IPS DF 6.9 (cell line): ENCODE results near the gene HIPK2.
"Not testable (repeated sequence)": the region's sequence is repeated elsewhere in the genome, so short reads cannot be mapped to it uniquely, and the experiment has no call there.

Source experiments
- DNase-seq: peaks from one replicate; pipeline ENCODE4 v3.0.0-alpha.2; 2013; ENCODE audit warnings: low read depth, low spot score
- H3K27ac ChIP-seq: one replicate; pipeline ENCODE4 v1.5.1; 2013; ENCODE audit warnings: low read length, control low read depth
- H3K27me3 ChIP-seq: 2 replicates; pipeline ENCODE4 v1.6.1; 2013; ENCODE audit warnings: mild to moderate bottlenecking, low read length; ENCODE audit not compliant: control insufficient read depth, insufficient read depth
- H3K36me3 ChIP-seq: 2 replicates; pipeline ENCODE4 v1.6.1; 2013; ENCODE audit warnings: low read length; ENCODE audit not compliant: control insufficient read depth, insufficient read depth
- H3K4me1 ChIP-seq: 2 replicates; pipeline ENCODE4 v1.6.1; 2013; ENCODE audit warnings: low read length; ENCODE audit not compliant: control insufficient read depth, insufficient read depth
- H3K4me3 ChIP-seq: 2 replicates; pipeline ENCODE4 v1.5.1; 2013; ENCODE audit warnings: mild to moderate bottlenecking, low read length
- H3K9me3 ChIP-seq: 2 replicates; pipeline ENCODE4 v1.6.1; 2013; ENCODE audit warnings: low read length, inconsistent platforms; ENCODE audit not compliant: control insufficient read depth, insufficient read depth
- WGBS: extraction: QIAGEN DNeasy Blood & Tissue Kit; methylation state at CpG from one replicate; pipeline ENCODE4 v1.1.7; 2013; ENCODE audit warnings: mixed read lengths, missing lambda C conversion rate; ENCODE audit not compliant: insufficient read length, insufficient coverage; 5-methylcytosine and 5-hydroxymethylcytosine counted together

Gene HIPK2

DNA sequence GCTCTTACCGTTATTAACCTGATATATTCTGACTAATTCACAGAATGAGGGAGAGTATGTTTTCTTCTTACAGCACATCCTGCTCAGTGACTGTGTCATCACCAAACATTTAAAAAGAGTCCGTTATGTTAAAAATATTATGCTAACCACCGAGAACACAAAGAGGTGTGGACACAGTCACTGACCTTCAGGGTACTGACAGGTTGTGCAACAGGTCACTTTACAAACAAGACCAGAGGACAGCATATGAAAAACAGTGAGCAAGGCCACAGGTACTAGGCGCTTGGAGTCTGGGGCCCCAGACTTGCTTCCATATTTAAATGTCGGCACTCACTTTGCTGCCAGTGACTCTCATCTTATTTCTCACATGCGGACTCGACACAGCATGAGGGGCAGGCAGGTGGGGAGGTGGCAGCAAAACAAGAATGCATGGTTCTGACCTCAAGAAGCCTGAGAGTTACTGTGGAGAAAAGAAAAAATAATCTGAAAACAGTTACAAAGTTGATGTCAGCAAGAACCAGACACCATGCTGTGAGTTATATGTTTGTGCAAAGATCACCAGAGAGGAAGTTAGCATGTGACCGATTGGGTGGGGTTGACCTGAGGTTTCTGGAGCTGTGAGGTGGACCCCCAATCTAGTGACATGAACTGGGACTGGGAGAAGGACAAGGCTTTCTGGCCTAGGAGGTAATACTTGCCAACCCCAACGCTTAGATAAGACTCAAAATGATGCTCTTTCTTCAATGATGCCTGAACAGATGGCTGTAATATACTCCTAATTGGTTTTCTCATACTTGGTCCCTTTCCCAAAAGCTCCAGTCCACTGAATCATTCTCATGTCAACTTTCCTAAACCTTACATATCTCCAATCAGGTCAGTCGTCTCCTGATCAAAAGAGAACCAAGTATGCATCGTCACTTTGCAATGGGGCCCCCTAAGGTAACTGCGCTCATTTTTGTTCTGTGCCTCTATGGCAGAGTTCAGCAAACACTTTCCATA, 102.4 kb downstream of the HIPK2 start:
- H3K27ac ChIP-seq: no peak overlapping the region
- DNase-seq: no peak
- no CpG with 5 or more reads among the region's 12 CpGs for WGBS
- H3K9me3 ChIP-seq: no peaks in the 10 kb centered on the region
- no peak overlapping the region for H3K4me3 ChIP-seq
- H3K27me3 ChIP-seq: no peaks in the 10 kb centered on the region
- peaks cover 5% of the 10 kb centered on the region; the same call in 1 of the 2 replicates for H3K4me1 ChIP-seq
- H3K36me3 ChIP-seq: no peaks in the 10 kb centered on the region

DNA sequence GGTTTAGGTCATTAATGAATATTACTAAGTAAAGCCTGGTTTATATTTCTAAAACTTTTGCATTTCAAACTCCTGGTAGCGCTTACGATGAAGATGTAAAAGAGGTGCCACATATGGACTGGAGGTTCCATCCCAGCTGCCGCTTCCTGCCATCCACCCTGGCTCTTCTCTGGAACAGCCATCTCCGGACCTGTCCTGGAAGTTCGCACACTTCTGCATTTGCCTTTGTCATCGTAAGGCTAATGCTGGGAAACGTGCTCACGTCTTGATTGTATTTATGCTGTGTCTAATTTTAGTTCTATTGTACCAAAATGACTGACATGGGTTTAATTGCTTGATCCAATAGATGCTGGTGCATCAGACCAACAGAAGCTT, 103.1 kb downstream of the HIPK2 start:
- no CpG with 5 or more reads among the region's 8 CpGs for WGBS
- no peak for DNase-seq
- Histone ChIP-seq H3K27me3 (no peaks in the 10 kb centered on the region), H3K4me1 (0 out of 2 replicates have a peak, but pooled peaks cover 2% of the 10 kb centered on the region), H3K9me3 (no peaks in the 10 kb centered on the region), H3K27ac (no peak overlapping the region), H3K36me3 (no peaks in the 10 kb centered on the region), H3K4me3 (no peak overlapping the region)

DNA sequence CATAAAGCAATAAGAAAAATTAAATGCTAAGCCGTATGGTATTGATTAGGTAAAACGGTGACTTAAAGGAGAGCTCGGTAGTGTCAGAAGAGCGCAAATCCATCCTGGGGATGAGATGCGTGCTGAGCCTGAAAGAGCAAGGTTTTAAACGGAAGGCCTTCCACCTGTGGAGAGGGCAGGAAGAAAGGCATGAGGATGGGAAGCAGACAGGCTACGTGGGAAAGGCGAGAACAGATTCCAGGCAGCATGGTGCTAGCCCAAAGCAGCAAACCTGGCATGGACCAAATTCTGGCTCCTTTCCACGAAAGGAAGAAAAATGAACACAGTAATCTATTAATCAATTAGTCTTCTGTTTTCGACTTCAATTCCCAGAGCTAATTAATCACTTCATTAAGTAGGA, 103.5 kb downstream of the HIPK2 start:
- no CpG with 5 or more reads among the region's 10 CpGs for WGBS

DNA sequence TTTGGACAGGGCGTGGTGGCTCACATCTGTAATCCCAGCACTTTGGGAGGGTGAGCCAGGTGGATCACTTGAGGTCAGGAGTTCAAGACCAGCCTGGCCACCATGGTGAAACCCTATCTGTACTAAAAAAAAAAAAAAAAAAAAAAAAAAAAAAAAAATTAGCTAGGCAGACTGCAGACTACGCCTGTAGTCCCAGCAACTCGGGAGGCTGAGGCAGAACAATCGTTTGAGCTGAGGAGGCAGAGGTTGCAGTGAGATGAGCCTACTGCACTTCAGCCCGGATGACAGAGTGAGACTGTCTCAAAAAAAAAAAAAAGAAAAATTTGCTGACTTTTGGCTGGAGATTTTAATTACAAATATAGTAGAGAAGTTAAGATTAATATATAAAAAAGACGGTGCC, 104.0 kb downstream of the HIPK2 start:
- WGBS: no CpG with 5 or more reads among the region's 6 CpGs
- Histone ChIP-seq H3K27ac (no peak overlapping the region), H3K27me3 (no peaks in the 10 kb centered on the region), H3K4me1 (0 out of 2 replicates have a peak, but pooled peaks cover 2% of the 10 kb centered on the region), H3K36me3 (no peaks in the 10 kb centered on the region), H3K4me3 (no peak overlapping the region), H3K9me3 (no peaks in the 10 kb centered on the region)
- DNase-seq: no peak

More for the DNA sequence above, 103.5 kb downstream of the HIPK2 start:
- Histone ChIP-seq H3K27ac (no peak overlapping the region), H3K27me3 (no peaks in the 10 kb centered on the region), H3K36me3 (no peaks in the 10 kb centered on the region), H3K4me3 (no peak overlapping the region), H3K4me1 (0 out of 2 replicates have a peak, but pooled peaks cover 2% of the 10 kb centered on the region), H3K9me3 (no peaks in the 10 kb centered on the region)
- DNase-seq: no peak

DNA sequence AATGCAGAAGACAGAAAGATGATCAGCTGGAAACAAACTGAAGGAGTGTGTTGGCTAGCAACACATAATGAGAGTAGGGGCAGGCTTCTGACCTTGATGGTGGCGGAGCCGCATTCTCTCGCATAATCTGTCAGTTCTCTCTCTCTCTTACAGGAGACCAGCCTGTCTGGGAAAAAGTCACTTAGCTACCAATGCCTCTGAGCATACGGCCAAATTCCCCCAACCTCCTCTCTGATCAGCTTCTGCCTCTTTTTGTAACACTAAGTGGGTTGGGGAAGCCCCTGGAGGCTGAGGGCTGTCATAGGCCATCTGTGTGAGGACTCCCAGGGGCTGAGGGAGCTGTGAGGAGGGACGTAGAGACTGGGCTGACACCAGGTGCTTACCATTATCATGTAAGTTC, 104.6 kb downstream of the HIPK2 start:
- Histone ChIP-seq H3K36me3 (no peaks in the 10 kb centered on the region), H3K4me1 (0 out of 2 replicates have a peak, but pooled peaks cover 2% of the 10 kb centered on the region), H3K27me3 (no peaks in the 10 kb centered on the region), H3K4me3 (no peak overlapping the region), H3K27ac (no peak overlapping the region), H3K9me3 (no peaks in the 10 kb centered on the region)
- WGBS: no CpG with 5 or more reads among the region's 5 CpGs
- no peak for DNase-seq

DNA sequence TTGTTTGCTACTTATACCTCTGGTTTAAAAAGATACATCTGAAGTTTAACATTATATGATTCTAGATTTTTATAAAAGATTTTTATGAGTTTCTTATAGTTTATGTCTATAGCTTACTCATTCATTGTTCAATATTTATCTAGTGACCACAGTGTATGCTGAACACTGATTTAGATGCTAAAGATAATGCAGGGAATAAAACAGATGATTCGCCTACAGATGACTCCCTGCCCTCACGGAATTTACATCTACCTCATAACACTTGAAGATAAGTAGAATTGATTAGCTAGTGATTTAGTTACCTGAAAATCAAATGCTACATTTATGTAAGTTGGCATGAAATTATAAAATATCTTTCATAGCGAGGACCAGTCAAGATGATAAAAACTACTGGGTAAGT, 105.8 kb downstream of the HIPK2 start:
- no peaks in the 10 kb centered on the region for H3K27me3 ChIP-seq
- H3K36me3 ChIP-seq: no peaks in the 10 kb centered on the region
- H3K4me1 ChIP-seq: 0 out of 2 replicates have a peak, but pooled peaks cover 2% of the 10 kb centered on the region
- H3K27ac ChIP-seq: no peak overlapping the region
- no peak for DNase-seq
- H3K9me3 ChIP-seq: no peaks in the 10 kb centered on the region
- no peak overlapping the region for H3K4me3 ChIP-seq
- WGBS: no CpG with 5 or more reads among the region's 3 CpGs

DNA sequence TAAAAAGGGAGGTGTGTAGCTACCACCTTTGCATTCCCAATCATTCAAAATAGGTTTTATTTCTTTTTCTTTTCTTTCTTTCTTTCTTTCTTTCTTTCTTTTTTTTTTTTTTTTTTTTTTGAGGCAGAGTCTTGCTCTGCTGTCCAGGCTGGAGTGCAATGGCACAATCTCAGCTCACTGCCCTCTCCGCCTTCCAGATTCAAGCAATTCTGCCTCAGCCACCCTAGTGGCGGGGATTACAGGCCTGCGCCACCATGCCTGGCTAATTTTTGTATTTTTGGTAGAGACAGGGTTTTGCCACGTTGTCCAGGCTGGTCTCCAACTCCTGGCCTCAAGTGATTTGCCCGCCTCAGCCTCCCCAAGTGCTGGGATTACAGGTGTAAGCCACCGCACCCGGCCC, 107.1 kb downstream of the HIPK2 start:
- DNase-seq, H3K4me1 ChIP-seq, H3K27me3 ChIP-seq, H3K36me3 ChIP-seq, H3K27ac ChIP-seq, H3K4me3 ChIP-seq, H3K9me3 ChIP-seq: not testable (repeated sequence)
- whole genome bisulfite sequencing: no CpG with 5 or more reads among the region's 7 CpGs

DNA sequence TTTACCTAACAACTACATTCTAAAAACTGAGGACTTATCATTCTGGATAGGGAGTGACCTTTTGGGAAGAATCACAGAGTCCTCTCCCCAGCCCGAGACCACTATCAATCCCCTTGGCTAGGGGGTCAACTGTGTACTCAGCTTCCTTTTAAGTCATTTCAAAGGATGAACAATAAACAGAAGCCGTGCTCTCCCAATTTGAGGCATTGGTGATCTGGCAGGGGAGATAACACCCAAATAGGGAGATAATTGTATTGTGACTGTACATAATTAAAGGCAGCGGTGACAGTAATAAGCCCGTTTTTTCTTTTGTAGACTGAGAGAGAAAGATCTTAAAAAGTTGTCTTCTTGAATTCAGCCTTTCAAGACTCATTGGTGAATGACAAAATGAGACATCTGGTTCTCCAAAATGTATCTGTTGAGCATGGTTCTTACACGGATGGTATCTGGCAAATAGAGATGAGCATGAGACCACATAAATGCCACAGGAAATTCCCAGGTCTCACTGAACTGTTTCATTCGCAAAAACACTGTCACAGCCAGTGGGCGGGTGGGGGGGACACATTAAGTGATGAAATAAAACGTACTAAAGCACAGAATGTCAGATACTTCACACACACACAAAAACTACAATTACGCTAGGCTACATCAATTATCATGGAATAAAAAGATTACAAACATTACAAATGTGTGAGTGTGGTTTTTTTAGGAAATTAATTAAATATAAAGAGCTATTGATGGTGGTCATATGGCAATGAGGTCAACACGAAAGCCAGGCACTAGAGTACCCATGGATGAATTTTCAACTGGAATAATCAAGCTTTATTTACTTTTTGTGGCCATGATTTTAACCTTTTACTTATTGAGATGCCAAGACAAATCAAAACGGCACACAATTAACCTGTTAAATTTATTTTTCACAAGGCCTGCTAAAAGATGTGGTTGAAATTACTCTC, 108.4 kb downstream of the HIPK2 start:
- no peak overlapping the region for H3K27ac ChIP-seq

DNA sequence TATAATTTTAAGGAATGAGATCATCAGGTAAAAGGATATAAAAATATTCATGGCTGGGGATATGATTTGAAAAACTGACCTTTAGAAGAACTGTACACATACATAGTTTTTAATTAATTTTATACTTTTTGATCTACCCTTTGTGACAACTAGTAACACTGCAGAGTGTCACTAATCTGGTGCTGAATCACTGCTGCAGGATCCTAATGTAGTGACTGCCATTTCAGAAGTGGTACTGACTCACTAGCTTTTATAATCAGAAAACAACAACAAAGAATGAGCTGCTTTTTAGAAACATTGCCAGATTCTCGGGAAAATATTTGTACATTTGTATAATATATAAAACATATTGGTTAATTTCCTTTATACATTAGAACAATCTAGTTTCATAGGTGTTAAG, 110.4 kb downstream of the HIPK2 start:
- WGBS: no CpG with 5 or more reads among the region's 1 CpG
- Histone ChIP-seq H3K4me3 (no peak overlapping the region), H3K36me3 (no peaks in the 10 kb centered on the region), H3K27me3 (no peaks in the 10 kb centered on the region), H3K4me1 (no peaks in the 10 kb centered on the region), H3K9me3 (no peaks in the 10 kb centered on the region), H3K27ac (no peak overlapping the region)
- DNase-seq: no peak

More for the DNA sequence above, 108.4 kb downstream of the HIPK2 start:
- Histone ChIP-seq H3K4me3 (no peak overlapping the region), H3K27me3 (no peaks in the 10 kb centered on the region), H3K4me1 (0 out of 2 replicates have a peak, but pooled peaks cover 2% of the 10 kb centered on the region), H3K9me3 (no peaks in the 10 kb centered on the region), H3K36me3 (no peaks in the 10 kb centered on the region)
- DNase-seq: no peak
- no CpG with 5 or more reads among the region's 11 CpGs for WGBS

DNA sequence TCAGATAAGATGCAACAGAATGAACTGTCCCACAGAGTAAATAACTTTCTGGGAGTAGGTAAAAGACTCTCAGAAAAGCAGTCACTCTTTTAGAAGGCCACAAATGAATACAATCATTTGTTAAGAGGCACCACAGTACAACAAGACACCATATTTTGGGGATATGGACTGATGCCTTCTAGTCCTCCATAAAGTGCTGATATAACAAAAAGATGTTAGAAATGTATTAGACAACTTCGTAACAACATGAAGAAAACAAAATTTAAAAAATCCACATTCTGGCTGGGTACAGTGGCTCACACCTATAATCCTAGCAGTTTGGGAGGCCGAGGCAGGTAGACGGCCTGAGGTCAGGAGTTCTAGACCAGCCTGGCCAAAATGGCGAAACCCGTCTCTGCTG, 111.3 kb downstream of the HIPK2 start:
- Histone ChIP-seq H3K9me3 (no peaks in the 10 kb centered on the region), H3K4me1 (no peaks in the 10 kb centered on the region), H3K4me3 (no peak overlapping the region), H3K27me3 (no peaks in the 10 kb centered on the region), H3K27ac (no peak overlapping the region), H3K36me3 (no peaks in the 10 kb centered on the region)
- DNase-seq: no peak
- no CpG with 5 or more reads among the region's 5 CpGs for WGBS
